HAP-1 (cell line): Measurements from ENCODE around the gene LILRB5.
"Not testable (repeated sequence)": the region's sequence is repeated elsewhere in the genome, so short reads cannot be mapped to it uniquely, and the experiment has no call there.

ENCODE experiments used
- DNase-seq, 2 experiments: peaks; one replicate each; pipeline ENCODE4 v3.0.0-alpha.2; 2016 to 2020; ENCODE audit warnings: low spot score in 2 of 2
- H3K27me3 ChIP-seq: fragments of 250-450 bp; sonication (Bioruptor Pico); 2 replicates; pipeline ENCODE4 v1.5.1; 2020; ENCODE audit warnings: low read depth, mild to moderate bottlenecking, moderate library complexity
- H3K36me3 ChIP-seq: fragments of 250-450 bp; sonication (Bioruptor Pico); replicated peaks from 2 replicates; pipeline ENCODE4 v1.5.1; 2020; ENCODE audit warnings: mild to moderate bottlenecking
- H3K4me1 ChIP-seq: fragments of 250-450 bp; sonication (Bioruptor Pico); 2 replicates; pipeline ENCODE4 v1.5.1; 2020; ENCODE audit warnings: mild to moderate bottlenecking
- H3K4me3 ChIP-seq: fragments of 250-450 bp; sonication (Bioruptor Pico); 2 replicates; pipeline ENCODE4 v1.5.1; 2020; ENCODE audit warnings: mild to moderate bottlenecking, moderate library complexity
- H3K9me3 ChIP-seq: fragments of 250-450 bp; sonication (Bioruptor Pico); 2 replicates; pipeline ENCODE4 v1.5.1; 2020; ENCODE audit warnings: mild to moderate bottlenecking, moderate library complexity
- in situ Hi-C: fragments of 300-500 bp; cut with MboI; formaldehyde crosslinking; loops from 3 replicates; pipeline ENCODE4 v1.14.3; 2020; ENCODE audit warnings: low sequenced_read_pairs, inconsistent platforms, mixed read lengths

LILRB5 gene

DNA sequence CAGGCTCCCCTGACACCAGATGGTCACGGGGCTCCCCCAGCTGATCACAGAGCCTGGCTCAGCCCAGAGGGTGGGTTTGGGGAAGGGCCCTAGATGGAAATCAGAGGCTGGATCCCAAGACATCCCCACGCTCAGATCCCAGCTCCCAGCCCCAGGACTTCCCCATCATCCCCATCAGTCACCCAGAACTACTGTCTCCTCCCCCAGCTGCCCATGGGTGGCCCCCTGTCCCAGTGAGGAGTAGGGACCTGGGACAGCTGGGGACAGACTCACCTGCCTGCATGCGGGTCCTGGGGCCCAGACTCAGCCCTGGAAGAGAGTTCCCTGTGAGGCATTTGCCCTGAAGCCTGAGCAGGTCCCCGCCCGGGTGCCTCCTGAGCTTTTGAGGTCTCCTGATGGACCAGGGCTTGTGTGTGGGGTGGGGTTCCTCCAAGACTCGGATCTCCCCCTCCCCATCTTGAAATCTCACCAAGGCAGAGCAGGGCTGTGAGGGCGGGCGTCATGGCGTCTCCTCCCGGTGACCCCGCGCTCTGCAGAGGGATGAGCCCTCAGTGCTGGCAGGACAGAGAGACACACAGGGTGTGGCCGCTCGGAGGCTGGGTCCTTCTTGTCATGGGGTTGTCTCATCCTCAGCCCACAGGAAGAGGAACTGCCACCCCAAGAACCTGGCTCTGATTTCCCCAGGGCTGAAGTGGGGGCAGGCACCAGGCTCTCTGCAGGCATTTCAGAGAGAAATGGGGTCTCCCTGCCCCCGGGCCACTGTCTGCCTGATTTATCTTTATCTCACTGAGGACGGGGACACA lies 34.4 kb downstream of the LILRB5 start, which contains the start of gene LILRB3:
Gene LILRB3, minus strand, starts transcription at position 534 of the 803 bp plus-strand sequence. Its CDS starts 31 bp downstream, at position 503.
- H3K9me3 ChIP-seq, H3K36me3 ChIP-seq, H3K4me3 ChIP-seq, DNase-seq, in situ Hi-C loops, H3K4me1 ChIP-seq, H3K27me3 ChIP-seq: not testable (repeated sequence)

DNA sequence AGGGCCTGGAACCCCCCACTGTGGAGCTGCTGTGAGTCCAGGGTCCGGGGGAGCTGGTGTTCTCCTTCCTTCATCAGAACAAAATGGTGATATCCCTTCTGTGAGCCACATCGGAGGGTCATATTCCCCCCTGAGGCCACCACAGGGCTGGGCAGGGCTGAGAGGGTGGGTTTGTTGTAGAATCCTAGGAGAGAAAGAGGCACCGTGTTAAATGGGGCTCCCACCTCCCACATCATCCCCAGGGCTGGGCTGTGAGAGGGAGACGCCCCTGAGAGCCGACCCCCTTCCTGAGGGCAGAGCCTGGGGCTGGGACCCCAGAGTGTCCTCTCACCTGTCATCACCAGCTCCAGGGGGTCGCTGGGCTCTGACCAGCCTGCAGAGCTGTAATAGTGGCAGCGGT lies 35.1 kb downstream of the LILRB5 start:
- H3K27me3 ChIP-seq, H3K9me3 ChIP-seq, in situ Hi-C loops, DNase-seq, H3K4me1 ChIP-seq, H3K4me3 ChIP-seq, H3K36me3 ChIP-seq: not testable (repeated sequence)

- H3K9me3 ChIP-seq, H3K4me1 ChIP-seq, H3K27me3 ChIP-seq, DNase-seq, in situ Hi-C loops, H3K4me3 ChIP-seq, H3K36me3 ChIP-seq: not testable (repeated sequence)
Observed at GRCh38 chr19:54219702-54220101, 37.4 kb downstream of the LILRB5 start.

- H3K4me1 ChIP-seq = no peaks in the 10 kb centered on the region
- no peaks in the 10 kb centered on the region for H3K27me3 ChIP-seq
- H3K9me3 ChIP-seq = no peaks in the 10 kb centered on the region
- in situ Hi-C loops = no loop called here
- no peaks in the 10 kb centered on the region for H3K36me3 ChIP-seq
- no peak for DNase-seq
- no peak overlapping the region for H3K4me3 ChIP-seq
Observed at GRCh38 chr19:54218960-54219661, 38.0 kb downstream of the LILRB5 start.

GRCh38 chr19:54218259-54218658 lies 38.8 kb downstream of the LILRB5 start:
- in situ Hi-C loops = no loop called here
- no peak for DNase-seq
- no peaks in the 10 kb centered on the region for H3K27me3 ChIP-seq
- H3K9me3 ChIP-seq = no peaks in the 10 kb centered on the region
- no peaks in the 10 kb centered on the region for H3K36me3 ChIP-seq
- no peak overlapping the region for H3K4me3 ChIP-seq
- no peaks in the 10 kb centered on the region for H3K4me1 ChIP-seq

GRCh38 chr19:54217517-54218247 lies 39.4 kb downstream of the LILRB5 start:
- DNase-seq, H3K27me3 ChIP-seq, H3K9me3 ChIP-seq, H3K4me1 ChIP-seq, H3K4me3 ChIP-seq, in situ Hi-C loops, H3K36me3 ChIP-seq: not testable (repeated sequence)

- Histone ChIP-seq H3K9me3 (no peaks in the 10 kb centered on the region), H3K4me3 (no peak overlapping the region), H3K4me1 (no peaks in the 10 kb centered on the region), H3K36me3 (no peaks in the 10 kb centered on the region), H3K27me3 (no peaks in the 10 kb centered on the region)
- DNase-seq = no peak
- in situ Hi-C loops = no loop called here
Observed at GRCh38 chr19:54216869-54217268, 40.2 kb downstream of the LILRB5 start.

DNA sequence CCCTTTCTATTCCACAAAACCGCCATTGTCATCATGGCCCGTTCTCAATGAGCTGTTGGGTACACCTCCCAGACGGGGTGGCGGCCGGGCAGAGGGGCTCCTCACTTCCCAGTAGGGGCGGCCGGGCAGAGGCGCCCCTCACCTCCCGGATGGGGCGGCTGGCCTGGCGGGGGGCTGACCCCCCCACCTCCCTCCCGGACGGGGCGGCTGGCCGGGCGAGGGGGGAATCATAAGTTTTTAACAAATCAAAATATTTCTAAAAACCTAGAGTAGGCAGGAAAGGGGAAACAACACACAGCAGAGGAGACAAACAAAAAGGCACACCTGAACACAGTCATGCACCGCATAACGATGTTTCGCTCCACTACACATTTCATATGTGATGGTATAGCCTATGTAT lies 42.3 kb downstream of the LILRB5 start:
- DNase-seq, in situ Hi-C loops, H3K36me3 ChIP-seq, H3K9me3 ChIP-seq, H3K4me1 ChIP-seq, H3K27me3 ChIP-seq, H3K4me3 ChIP-seq: not testable (repeated sequence)

GRCh38 chr19:54214217-54214616 lies 42.9 kb downstream of the LILRB5 start:
- H3K4me1 ChIP-seq, in situ Hi-C loops, H3K4me3 ChIP-seq, DNase-seq, H3K9me3 ChIP-seq, H3K36me3 ChIP-seq, H3K27me3 ChIP-seq: not testable (repeated sequence)

GRCh38 chr19:54211235-54211634 lies 45.8 kb downstream of the LILRB5 start:
- H3K4me1 ChIP-seq = peaks cover 8% of the 10 kb centered on the region
- no peak for DNase-seq
- H3K4me3 ChIP-seq = no peak overlapping the region
- no peaks in the 10 kb centered on the region for H3K9me3 ChIP-seq
- no peaks in the 10 kb centered on the region for H3K27me3 ChIP-seq
- H3K36me3 ChIP-seq = peaks cover 23% of the 10 kb centered on the region
- in situ Hi-C loops = no loop called here

GRCh38 chr19:54209811-54210494 lies 47.1 kb downstream of the LILRB5 start:
- H3K27me3 ChIP-seq = no peaks in the 10 kb centered on the region
- peaks cover 36% of the 10 kb centered on the region for H3K36me3 ChIP-seq
- peaks cover 8% of the 10 kb centered on the region for H3K4me1 ChIP-seq
- in situ Hi-C loops = no loop called here
- DNase-seq = peak; percentile 52 to 81
- H3K4me3 ChIP-seq = no peak overlapping the region
- no peaks in the 10 kb centered on the region for H3K9me3 ChIP-seq

DNA sequence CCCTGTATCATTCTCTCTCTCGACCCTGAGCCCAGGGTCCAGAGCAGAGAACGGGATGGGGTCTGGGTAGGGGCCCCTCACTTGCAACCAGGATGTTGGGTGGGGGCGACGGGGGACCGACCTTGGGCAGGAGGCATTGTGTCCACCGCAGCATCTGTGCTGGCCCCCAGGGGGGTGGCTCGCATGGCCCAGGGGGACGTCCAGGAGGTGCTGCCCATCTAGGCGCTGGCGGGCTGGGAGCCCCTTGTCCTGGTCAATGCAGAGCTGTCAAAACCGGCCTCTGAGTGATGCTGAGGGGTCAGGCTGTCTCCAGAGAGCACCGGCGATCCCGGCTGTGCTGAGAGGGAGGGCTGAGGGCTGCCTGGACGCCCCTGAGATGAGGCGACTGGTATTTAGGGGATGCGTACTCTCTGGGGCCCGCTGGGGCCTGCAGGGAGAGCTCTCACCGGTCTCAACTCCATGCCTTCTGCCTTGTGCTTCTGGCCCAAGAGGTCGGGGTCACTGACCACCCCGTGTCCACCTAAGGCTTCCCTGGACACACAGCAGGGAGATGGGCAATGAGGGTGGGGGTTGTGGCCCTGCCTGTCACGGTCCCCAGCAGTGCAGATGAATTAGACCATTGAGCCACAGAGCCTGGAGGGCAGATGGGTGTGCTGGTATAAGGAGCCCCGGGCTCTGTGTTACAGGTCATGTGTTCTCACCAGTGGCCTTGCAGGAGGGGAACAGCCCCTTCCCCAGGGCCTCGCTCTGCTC lies 47.8 kb downstream of the LILRB5 start:
- in situ Hi-C loops = no loop called here
- no peaks in the 10 kb centered on the region for H3K27me3 ChIP-seq
- H3K4me3 ChIP-seq = no peak overlapping the region
- peaks cover 43% of the 10 kb centered on the region for H3K36me3 ChIP-seq
- peaks cover 12% of the 10 kb centered on the region for H3K4me1 ChIP-seq
- DNase-seq = peak in 1 of 2 experiments; percentile 50
- no peaks in the 10 kb centered on the region for H3K9me3 ChIP-seq

GRCh38 chr19:54208784-54209057 lies 48.4 kb downstream of the LILRB5 start:
- peak in 1 of 2 experiments; percentile 54 for DNase-seq
- H3K4me3 ChIP-seq = no peak overlapping the region
- H3K4me1 ChIP-seq = peaks cover 16% of the 10 kb centered on the region
- no peaks in the 10 kb centered on the region for H3K9me3 ChIP-seq
- in situ Hi-C loops = no loop called here
- H3K36me3 ChIP-seq = peaks cover 48% of the 10 kb centered on the region
- H3K27me3 ChIP-seq = no peaks in the 10 kb centered on the region
